Measurements from ENCODE around the gene ZIC2.
A peak's percentile ranks its signal among the peaks of the same experiment; 100 is the strongest.

Gene ZIC2

DNA sequence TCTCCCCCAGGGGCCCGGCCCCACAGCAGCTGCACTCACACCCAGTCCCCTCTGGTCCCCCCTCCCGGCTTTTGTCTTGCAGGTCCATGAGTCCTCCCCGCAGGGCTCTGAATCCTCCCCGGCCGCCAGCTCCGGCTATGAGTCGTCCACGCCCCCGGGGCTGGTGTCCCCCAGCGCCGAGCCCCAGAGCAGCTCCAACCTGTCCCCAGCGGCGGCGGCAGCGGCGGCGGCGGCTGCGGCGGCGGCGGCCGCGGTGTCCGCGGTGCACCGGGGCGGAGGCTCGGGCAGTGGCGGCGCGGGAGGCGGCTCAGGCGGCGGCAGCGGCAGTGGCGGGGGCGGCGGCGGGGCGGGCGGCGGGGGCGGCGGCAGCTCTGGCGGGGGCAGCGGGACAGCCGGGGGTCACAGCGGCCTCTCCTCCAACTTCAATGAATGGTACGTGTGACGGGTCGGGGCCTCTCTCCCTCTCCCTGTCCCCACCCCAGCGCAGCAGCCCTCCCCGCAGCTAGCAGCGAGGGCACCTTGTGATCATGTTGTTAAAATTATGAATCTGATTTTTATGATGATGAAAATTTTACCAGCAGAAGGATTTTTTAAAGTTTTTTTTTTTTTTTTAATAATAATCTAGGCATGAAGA is 3.8 kb downstream of the ZIC2 start:
- no peak for DNase-seq (ENCODE audit: low spot score in 2 of 2)

DNA sequence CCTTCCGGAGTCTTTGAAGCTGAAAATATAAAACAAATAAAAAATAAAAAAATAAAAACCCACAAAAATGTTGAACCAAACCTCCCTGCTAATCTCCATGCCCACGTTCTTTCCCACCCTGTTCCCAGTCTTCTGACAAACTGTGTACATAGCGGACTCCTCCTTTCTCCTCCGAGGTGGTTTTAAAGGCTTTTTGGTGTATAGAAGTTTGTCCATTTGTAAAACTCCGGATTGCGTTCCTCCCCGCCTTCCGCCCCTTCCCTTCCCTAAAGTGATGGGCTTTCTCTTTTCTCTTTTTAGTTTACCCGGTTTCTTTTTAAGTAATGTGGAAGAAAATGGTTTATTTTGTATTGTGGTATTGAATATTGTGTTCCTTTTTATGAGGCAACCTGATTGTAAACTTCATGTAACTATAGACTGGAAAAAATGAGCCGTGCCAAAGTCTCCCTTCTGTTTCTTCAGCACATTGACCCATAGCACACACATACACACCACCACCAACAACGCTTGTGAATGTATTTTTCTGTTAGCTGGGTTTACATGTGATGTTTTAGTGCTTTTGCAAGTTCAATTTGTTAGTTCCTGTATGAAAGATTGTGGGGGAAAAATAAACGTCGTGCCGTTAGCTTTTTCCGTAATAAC is 4.4 kb downstream of the ZIC2 start:
- Mint-ChIP-seq H3K4me1 (peaks cover 15% of the 10 kb centered on the region), H3K27ac (peak overlapping the region; percentile 55), H3K9me3 (peaks cover 4% of the 10 kb centered on the region), H3K4me3 (no peak overlapping the region), H3K36me3 (peaks cover 51% of the 10 kb centered on the region)
- DNase-seq (ENCODE audit: low spot score in 2 of 2) (no peak), ATAC-seq (no peak)

More for the DNA sequence above, 3.8 kb downstream of the ZIC2 start:
- Mint-ChIP-seq H3K4me3 (no peak overlapping the region), H3K4me1 (peaks cover 15% of the 10 kb centered on the region), H3K27ac (no peak overlapping the region), H3K36me3 (peaks cover 51% of the 10 kb centered on the region), H3K9me3 (peaks cover 4% of the 10 kb centered on the region)
- no peak for ATAC-seq

DNA sequence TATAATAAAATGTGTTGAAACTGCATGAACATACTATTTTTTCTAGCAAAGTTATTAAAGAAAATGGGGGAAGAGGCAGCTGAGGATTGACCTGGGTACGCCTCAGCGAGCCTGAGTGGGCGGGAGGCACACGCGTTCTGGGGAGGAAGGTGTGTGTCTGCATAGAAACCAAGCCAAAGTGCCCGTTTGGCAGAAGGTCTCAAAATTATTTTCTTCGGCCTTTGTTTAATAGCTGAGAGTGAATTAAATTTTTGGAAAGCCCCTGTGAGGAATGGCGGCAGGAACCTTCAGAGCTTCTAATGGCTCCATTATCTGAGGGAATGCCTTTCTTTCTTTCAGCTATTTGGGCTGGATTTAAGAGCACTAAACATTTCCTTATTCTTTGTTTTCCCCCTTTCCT is 5.2 kb downstream of the ZIC2 start:
- Mint-ChIP-seq H3K9me3 (peaks cover 4% of the 10 kb centered on the region), H3K4me1 (peaks cover 19% of the 10 kb centered on the region), H3K4me3 (no peak overlapping the region), H3K36me3 (peaks cover 51% of the 10 kb centered on the region), H3K27ac (no peak overlapping the region)
- no peak for ATAC-seq
- DNase-seq (ENCODE audit: low spot score in 2 of 2): no peak

DNA sequence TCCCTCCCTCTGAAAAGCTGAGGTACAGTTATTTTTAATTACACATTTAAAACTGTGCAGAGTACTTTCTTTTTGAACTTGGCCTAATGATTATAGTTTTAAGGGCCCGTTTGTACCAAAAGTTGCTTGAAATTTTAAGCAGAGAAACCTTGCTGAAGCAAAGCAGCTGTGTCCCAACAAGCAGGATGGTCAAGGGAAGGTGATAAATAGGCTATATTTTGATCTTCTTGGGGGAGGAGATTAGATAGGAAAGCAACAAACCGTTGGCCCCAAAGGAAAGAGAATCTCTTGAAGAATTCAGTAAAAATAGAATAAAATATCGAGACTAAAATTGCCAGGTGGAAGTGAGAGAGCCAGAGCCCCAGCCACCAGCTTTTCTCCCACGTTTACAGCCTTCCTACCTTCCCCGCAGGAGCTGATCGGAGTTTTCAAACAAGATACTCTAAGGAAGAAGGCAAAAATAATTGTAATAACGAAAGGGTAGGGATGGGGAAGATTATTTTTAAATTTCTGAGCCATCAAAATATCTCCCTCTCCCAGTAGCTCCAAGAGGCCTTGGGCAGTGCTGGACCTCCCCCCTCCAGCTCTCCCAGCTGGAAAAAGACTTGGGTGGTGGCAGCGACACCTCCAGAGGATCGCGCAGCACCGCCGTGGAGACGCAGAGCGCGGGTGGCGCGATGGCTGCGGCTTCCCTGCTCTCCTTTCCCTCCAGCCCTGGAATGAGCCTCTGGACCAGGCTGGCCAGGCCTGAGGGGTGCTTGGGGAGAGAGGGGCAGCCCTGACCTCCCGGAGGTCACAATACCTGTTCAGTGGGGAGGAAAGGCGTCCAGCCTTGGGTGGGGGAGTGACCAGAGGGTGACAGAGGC is 5.8 kb downstream of the ZIC2 start:
- ATAC-seq (no peak), DNase-seq (ENCODE audit: low spot score in 2 of 2) (peak in 1 of 2 donors; percentile 47)
- peaks cover 20% of the 10 kb centered on the region for H3K4me1 Mint-ChIP-seq
- no peak overlapping the region for H3K4me3 Mint-ChIP-seq
- no peak overlapping the region for H3K27ac Mint-ChIP-seq
- H3K9me3 Mint-ChIP-seq: peaks cover 4% of the 10 kb centered on the region
- peaks cover 51% of the 10 kb centered on the region for H3K36me3 Mint-ChIP-seq

DNA sequence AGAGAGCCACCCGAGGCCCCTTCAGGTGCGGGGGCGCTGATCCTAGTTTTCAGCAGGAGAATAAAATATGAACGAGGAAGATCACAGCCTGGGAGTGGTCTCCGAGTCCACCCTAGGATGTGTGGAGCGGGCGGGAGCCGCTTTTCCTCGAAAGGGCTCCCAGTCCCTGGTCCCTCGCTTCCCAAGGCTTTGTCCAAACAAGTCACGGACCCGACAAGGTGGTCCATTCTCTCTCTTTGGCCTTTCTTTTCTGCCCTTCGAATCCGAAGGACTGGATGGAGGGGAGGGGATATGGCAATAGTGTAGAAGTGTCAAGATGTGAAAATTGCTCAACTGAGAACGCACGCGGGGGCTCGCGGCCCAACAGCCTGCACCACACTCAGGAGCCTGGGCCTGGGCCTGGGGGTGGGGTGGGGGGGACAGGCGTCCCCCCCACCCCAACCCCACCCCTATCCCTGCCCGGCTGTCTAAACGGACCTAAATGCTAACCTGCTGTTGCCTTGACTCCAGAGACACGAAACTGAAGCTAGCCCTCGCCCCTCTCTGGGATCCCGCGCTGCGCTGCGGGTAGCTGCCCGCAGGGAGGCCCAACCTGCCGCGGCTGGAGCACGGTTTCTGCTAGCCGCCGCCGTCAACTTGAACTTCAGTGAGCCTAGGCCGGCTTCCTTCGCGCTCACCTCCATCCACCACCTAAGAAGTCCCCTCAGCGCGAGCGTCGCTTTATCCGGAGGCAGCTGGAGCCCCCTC is 7.1 kb downstream of the ZIC2 start:
- DNase-seq (ENCODE audit: low spot score in 2 of 2) (no peak), ATAC-seq (no peak)
- Mint-ChIP-seq H3K9me3 (peaks cover 4% of the 10 kb centered on the region), H3K36me3 (peaks cover 41% of the 10 kb centered on the region), H3K4me3 (no peak overlapping the region), H3K27ac (no peak overlapping the region), H3K4me1 (peaks cover 20% of the 10 kb centered on the region)

DNA sequence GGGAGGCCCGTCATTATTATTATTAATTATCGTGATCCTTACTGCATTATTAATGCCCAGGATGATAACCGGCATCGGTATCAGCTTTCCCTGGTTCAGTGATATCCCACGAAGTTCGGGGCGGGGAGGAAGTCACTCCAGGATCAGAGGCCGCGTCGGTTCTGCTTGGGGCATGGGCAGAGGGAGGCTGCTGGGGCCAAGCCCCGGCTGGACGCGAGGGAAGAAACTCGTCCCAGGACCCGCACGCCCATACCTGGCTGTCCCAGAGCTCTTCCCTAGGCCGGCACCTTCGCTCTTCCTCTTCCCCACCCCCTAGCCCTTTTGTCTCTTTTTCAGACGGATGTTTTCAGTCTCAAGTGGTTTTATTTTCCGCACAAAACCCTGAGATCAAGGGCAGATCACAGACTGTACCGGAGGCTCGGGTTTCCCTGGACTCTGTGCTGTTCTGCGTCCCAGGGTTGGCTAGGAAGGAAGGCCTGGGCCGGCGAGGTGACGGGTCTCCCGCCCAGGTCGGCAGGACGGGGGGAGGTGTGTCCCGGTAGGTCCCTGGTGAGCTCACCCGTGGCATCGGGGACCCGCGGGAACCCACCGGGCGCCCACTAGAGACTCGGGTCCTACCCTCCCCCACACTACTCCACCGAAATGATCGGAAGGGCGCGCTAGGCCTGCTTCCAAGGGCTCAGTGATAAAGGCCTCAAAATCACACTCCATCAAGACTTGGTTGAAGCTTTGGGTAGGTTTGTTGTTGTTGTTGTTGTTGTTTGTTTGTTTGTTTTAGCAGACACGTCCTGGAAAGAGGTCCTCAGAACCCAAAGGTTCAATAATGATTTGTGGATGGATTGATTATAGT is 7.9 kb downstream of the ZIC2 start:
- peak overlapping the region; percentile 15 for H3K4me3 Mint-ChIP-seq
- no peak overlapping the region for H3K27ac Mint-ChIP-seq
- H3K9me3 Mint-ChIP-seq: peaks cover 4% of the 10 kb centered on the region
- ATAC-seq (no peak), DNase-seq (ENCODE audit: low spot score in 2 of 2) (no peak)
- peaks cover 33% of the 10 kb centered on the region for H3K36me3 Mint-ChIP-seq
- peaks cover 20% of the 10 kb centered on the region for H3K4me1 Mint-ChIP-seq

DNA sequence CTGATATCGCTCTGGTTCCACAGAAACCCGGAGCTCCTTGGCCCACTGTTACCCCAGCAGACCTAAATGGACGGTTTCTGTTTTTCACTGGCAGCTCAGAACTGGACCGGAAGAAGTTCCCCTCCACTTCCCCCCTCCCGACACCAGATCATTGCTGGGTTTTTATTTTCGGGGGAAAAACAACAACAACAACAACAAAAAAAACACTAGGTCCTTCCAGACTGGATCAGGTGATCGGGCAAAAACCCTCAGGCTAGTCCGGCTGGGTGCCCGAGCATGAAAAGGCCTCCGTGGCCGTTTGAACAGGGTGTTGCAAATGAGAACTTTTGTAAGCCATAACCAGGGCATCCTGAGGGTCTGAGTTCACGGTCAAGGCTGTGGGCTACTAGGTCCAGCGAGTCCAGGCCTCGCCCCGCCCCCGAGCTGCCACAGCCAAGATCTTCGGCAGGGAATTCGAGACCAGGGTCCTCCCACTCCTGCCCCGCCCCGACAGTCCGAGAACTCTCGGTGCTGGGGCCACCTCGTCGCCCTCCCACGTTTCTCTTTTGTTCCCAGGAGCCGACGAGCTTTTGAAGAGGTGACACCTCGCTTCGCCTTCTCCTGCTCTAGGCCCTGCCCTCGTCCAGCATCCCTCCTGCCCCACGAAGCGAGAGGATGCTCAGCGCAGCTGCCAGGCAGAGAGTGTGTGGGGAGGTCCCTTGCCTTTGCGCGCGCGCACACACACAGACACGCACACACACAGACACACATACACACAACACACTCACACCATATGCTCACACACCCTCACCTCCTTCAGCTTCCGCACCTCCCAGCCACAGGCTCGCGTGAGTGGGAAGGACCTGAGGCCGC is 8.8 kb downstream of the ZIC2 start:
- Mint-ChIP-seq H3K36me3 (peaks cover 29% of the 10 kb centered on the region), H3K4me3 (peak overlapping the region; percentile 15), H3K4me1 (peaks cover 20% of the 10 kb centered on the region), H3K9me3 (peaks cover 8% of the 10 kb centered on the region), H3K27ac (no peak overlapping the region)
- DNase-seq (ENCODE audit: low spot score in 2 of 2) (no peak), ATAC-seq (no peak)

DNA sequence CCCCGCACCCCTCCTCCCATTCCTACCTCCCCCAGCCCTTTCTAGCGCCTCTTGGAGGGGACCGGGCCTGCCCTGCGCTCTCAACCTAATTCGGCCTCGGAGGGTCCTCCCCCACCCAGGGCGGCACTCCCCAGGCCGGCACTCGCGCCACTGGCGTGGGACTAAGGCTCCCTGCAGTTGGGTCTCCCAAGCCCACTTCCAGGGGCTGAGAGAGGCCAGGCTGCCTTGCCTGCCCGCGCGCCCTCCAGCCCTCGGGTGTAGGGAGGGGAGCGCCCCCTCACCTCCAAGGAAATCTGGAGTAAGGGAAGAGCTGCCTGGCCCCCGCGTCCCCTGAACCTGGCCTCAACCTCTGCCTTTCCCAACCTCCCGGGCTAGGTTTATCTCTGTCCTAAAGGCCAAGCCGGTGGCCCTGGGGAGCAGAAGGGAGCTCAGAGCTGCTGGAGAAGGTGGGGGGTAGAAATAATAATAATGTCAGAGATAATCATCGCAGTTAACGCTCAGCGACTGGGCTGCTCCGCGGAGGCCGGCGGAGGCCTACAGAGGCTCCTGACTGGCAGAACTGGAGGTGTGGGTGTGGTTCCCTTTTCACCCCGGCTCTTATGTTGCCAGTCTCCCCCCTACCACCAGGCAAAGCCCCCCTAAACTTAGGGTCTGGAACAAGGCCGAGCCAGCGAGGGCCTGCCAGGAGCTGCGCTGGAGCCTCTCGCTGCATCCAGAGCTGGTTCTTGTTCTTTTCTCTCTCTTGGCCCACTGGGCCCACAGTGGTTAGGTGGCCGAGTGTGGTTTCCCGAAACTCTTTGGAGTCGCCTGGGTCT is 9.6 kb downstream of the ZIC2 start:
- peaks cover 15% of the 10 kb centered on the region for H3K4me1 Mint-ChIP-seq
- H3K9me3 Mint-ChIP-seq: peaks cover 4% of the 10 kb centered on the region
- H3K4me3 Mint-ChIP-seq: no peak overlapping the region
- H3K36me3 Mint-ChIP-seq: peaks cover 23% of the 10 kb centered on the region
- ATAC-seq (no peak), DNase-seq (ENCODE audit: low spot score in 2 of 2) (no peak)
- no peak overlapping the region for H3K27ac Mint-ChIP-seq

DNA sequence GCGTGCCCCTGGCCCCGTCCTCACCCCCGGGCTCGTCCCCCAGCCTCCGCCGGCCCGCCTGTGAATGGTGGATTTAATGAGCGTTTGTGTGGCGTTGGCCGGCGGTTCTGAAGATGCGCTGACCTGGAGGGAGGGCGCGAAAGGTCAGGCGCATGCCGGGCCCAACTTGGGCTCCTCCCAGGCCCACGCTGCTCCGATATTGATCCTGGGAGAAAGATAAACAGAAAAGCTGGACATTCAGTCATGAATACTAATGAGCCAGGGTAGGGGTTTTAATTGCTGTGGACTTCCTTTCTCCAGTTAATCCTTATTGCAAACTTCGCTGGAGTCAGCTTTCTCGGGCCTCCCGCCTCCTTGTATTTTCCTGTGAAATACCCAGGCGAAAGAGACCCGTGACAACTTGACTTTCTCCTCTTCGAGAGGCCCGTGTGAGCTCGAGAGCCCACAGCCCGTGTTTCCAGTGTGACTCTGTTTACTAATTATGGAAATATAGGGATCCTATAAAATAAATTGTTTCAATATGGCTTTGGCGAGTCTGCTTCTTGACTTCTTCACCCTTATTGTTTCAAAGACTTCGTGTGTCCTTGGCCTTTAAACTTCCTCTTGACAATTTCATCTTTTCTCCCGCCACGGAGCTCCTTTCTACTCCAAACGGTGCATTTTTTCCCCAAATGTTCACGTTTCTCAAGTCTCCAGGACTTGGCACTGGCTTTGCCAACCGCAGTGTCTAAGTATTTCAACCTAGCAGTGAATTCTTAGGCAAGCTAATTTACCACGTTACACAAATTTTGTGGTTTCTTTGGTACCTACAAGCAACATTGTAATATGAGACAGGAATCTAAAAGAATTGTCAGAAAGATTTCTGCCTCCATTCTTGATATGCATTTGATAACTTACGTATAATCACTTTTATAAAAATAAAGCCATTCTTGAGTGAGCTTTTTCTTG is 10.5 kb downstream of the ZIC2 start:
- ATAC-seq: no peak
- peaks cover 14% of the 10 kb centered on the region for H3K36me3 Mint-ChIP-seq
- H3K4me3 Mint-ChIP-seq: no peak overlapping the region
- H3K9me3 Mint-ChIP-seq: peaks cover 4% of the 10 kb centered on the region
- no peak overlapping the region for H3K27ac Mint-ChIP-seq
- peaks cover 14% of the 10 kb centered on the region for H3K4me1 Mint-ChIP-seq
- no peak for DNase-seq (ENCODE audit: low spot score in 2 of 2)

DNA sequence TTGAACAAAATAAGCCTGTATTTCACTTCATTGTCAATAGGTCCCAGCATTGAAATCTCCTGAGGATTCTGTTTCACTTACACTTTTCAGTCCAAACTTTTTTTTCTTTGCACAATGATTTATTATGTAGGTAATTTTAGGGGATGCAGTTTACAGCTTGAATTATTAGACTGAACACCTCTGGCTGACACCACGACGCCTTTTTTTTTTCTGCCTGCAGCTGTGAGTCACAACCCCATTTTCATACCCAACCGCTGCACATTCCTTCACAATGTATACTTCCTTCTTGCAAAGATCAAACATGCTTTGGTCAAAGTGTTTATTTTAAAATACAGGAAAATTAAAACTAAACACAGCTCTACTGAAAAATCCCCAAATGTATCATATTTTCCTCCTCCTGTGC is 11.4 kb downstream of the ZIC2 start:
- ATAC-seq (no peak), DNase-seq (ENCODE audit: low spot score in 2 of 2) (no peak)
- peaks cover 9% of the 10 kb centered on the region for H3K36me3 Mint-ChIP-seq
- H3K27ac Mint-ChIP-seq: no peak overlapping the region
- no peak overlapping the region for H3K4me3 Mint-ChIP-seq
- H3K4me1 Mint-ChIP-seq: peaks cover 14% of the 10 kb centered on the region
- H3K9me3 Mint-ChIP-seq: peaks cover 4% of the 10 kb centered on the region

DNA sequence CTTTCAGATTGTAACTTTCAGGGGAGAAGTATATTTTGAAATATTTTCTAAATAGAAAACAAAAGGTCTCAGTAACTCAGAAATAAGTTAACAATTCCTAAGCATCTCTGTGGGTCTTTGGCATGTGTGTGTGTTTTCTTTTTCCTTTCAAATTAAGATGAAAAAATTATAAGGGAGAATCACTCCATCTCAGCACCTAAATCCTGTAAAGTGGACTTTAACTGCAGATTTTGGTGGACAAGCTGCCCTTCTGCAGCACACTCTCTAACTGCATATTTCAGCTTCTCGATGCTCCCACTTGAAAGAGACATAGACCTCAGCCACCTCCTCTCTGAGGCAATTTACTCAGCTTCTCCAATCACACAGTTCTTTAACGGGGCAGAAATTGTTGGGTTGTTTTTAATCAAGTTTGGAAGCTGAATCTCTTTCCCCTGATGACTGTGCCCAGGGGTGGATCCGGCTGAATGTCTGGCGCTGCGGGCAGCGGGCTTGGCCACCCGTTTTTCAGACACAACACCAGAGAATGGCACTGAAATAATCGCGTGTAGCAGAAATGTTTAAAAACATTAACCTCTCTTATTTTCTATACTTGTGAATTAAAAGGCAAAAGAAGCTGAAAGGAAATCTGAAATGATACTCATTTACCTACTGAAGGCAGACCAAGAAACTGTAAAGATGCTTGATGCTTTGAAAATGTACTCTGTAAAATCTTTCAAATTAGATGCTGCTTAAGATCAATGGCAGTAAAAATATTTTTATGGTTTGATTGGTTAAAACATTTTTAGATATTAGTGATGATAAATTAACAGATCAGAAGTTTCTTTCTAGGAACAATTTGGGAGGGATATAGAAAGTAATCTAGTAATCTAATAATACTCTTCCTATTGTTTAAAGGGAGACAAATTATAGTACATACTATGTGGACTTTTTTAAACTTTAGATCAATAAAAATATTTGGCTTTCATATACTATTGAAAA is 12.4 kb downstream of the ZIC2 start:
- Mint-ChIP-seq H3K36me3 (peaks cover 9% of the 10 kb centered on the region), H3K4me3 (no peak overlapping the region), H3K9me3 (peaks cover 4% of the 10 kb centered on the region), H3K27ac (no peak overlapping the region), H3K4me1 (peaks cover 12% of the 10 kb centered on the region)
- ATAC-seq (no peak), DNase-seq (ENCODE audit: low spot score in 2 of 2) (no peak)
